OCI-LY1 (cell line): ENCODE measurements around the gene DCTN3.

Source experiments
- H2AFZ ChIP-seq: fragments of 200-600 bp; sonication (generic), shearing (Covaris generic); 2 replicates; pipeline ENCODE4 v1.6.0; 2014; ENCODE audit warnings: antibody characterized with exemption, mild to moderate bottlenecking, low read length
- H3F3A ChIP-seq: fragments of 200-600 bp; sonication (generic), shearing (Covaris generic); 2 replicates; pipeline ENCODE4 v1.6.0; 2014; ENCODE audit warnings: mild to moderate bottlenecking, antibody characterized with exemption, low read length, moderate library complexity; ENCODE audit not compliant: insufficient read depth
- H3K27ac ChIP-seq: fragments of 200-600 bp; sonication (generic); 2 replicates; pipeline ENCODE4 v1.5.1; 2014; ENCODE audit warnings: low read length, mixed run types, mild to moderate bottlenecking, low read depth; ENCODE audit not compliant: poor library complexity, severe bottlenecking
- H3K27me3 ChIP-seq: fragments of 200-600 bp; sonication (generic); 2 replicates; pipeline ENCODE4 v1.6.0; 2014; ENCODE audit warnings: antibody characterized with exemption, mild to moderate bottlenecking, low read length, moderate library complexity; ENCODE audit not compliant: insufficient read depth
- H3K36me3 ChIP-seq: fragments of 200-600 bp; sonication (generic); 2 replicates; pipeline ENCODE4 v1.6.1; 2014; ENCODE audit warnings: mild to moderate bottlenecking, antibody characterized with exemption, low read length, moderate library complexity, mixed read lengths; ENCODE audit not compliant: insufficient read depth
- H3K4me1 ChIP-seq: fragments of 200-600 bp; sonication (generic); 2 replicates; pipeline ENCODE4 v1.5.1; 2014; ENCODE audit warnings: mild to moderate bottlenecking, low read length, moderate library complexity; ENCODE audit not compliant: insufficient read depth, severe bottlenecking
- H3K4me2 ChIP-seq: fragments of 200-600 bp; sonication (generic), shearing (Covaris generic); 2 replicates; pipeline ENCODE4 v1.6.1; 2014; ENCODE audit warnings: low read length
- H3K4me3 ChIP-seq: fragments of 200-600 bp; sonication (generic); 2 replicates; pipeline ENCODE4 v1.5.1; 2014; ENCODE audit warnings: low read length, low read depth, mild to moderate bottlenecking, mixed read lengths; ENCODE audit not compliant: poor library complexity, severe bottlenecking
- H3K79me2 ChIP-seq: fragments of 200-600 bp; shearing (Covaris generic); 2 replicates; pipeline ENCODE4 v1.6.1; 2016; ENCODE audit warnings: mixed run types, low read length, mixed read lengths; ENCODE audit not compliant: insufficient read depth
- H3K9ac ChIP-seq: fragments of 200-600 bp; sonication (generic), shearing (Covaris generic); 2 replicates; pipeline ENCODE4 v1.6.1; 2014; ENCODE audit warnings: mild to moderate bottlenecking, low read length, mixed read lengths
- H3K9me2 ChIP-seq: fragments of 200-600 bp; sonication (generic), shearing (Covaris generic); 2 replicates; pipeline ENCODE4 v1.6.1; 2014; ENCODE audit warnings: low read depth, mild to moderate bottlenecking, low read length, mixed read lengths
- H3K9me3 ChIP-seq: fragments of 200-600 bp; shearing (Covaris generic); 2 replicates; pipeline ENCODE4 v1.6.1; 2014; ENCODE audit warnings: low read length, mixed read lengths
- H4K20me1 ChIP-seq: fragments of 200-600 bp; sonication (generic), shearing (Covaris generic); 2 replicates; pipeline ENCODE4 v1.6.0; 2016; ENCODE audit warnings: mild to moderate bottlenecking, low read length; ENCODE audit not compliant: insufficient read depth
- CTCF ChIP-seq: fragments of 200-600 bp; sonication (generic), shearing (Covaris generic); IDR thresholded peaks from 2 replicates; pipeline ENCODE4 v1.5.1; 2017; ENCODE audit warnings: mild to moderate bottlenecking, antibody characterized with exemption, low read length, moderate library complexity, mixed read lengths
- EZH2 ChIP-seq: fragments of 200-600 bp; sonication (generic), shearing (Covaris generic); IDR thresholded peaks from 2 replicates; pipeline ENCODE4 v1.8.0; 2017; ENCODE audit warnings: borderline replicate concordance, mixed run types, mild to moderate bottlenecking, antibody characterized with exemption, low read length, moderate library complexity, mixed read lengths

The DCTN3 gene

GRCh38 chr9:34636791-34637355, 16.6 kb upstream of the DCTN3 start:
- Histone ChIP-seq H3K4me2 (peak overlapping the region; percentile 67), H3K36me3 (peaks cover 17% of the 10 kb centered on the region), H3K9me3 (no peaks in the 10 kb centered on the region), H3K9ac (peak overlapping the region; percentile 92), H4K20me1 (no peaks in the 10 kb centered on the region), H3F3A (no peaks in the 10 kb centered on the region), H3K4me3 (peak overlapping the region; percentile 92), H3K9me2 (no peaks in the 10 kb centered on the region), H2AFZ (no peak overlapping the region), H3K79me2 (peaks cover 13% of the 10 kb centered on the region; the same call in 1 of the 2 replicates), H3K4me1 (peaks cover 24% of the 10 kb centered on the region), H3K27ac (peak overlapping the region; percentile 43), H3K27me3 (no peaks in the 10 kb centered on the region)
- no peak for TF ChIP-seq CTCF
- TF ChIP-seq EZH2: no peak

- H3K4me2 ChIP-seq: peak overlapping the region; percentile 67
- peaks cover 13% of the 10 kb centered on the region; the same call in 1 of the 2 replicates for H3K79me2 ChIP-seq
- H3K27ac ChIP-seq: no peak overlapping the region
- H2AFZ ChIP-seq: no peak overlapping the region
- no peak for TF ChIP-seq EZH2
- H3K9me3 ChIP-seq: no peaks in the 10 kb centered on the region
- peaks cover 24% of the 10 kb centered on the region for H3K4me1 ChIP-seq
- no peaks in the 10 kb centered on the region for H3F3A ChIP-seq
- H3K9ac ChIP-seq: peak overlapping the region; percentile 16; the same call in 1 of the 2 replicates
- H4K20me1 ChIP-seq: no peaks in the 10 kb centered on the region
- peaks cover 4% of the 10 kb centered on the region; the same call in 1 of the 2 replicates for H3K27me3 ChIP-seq
- peaks cover 17% of the 10 kb centered on the region for H3K36me3 ChIP-seq
- H3K9me2 ChIP-seq: no peaks in the 10 kb centered on the region
- peak overlapping the region; percentile 92 for H3K4me3 ChIP-seq
Observed at GRCh38 chr9:34635556-34635955, 15.3 kb upstream of the DCTN3 start.

GRCh38 chr9:34634551-34635248, 14.4 kb upstream of the DCTN3 start:
- Histone ChIP-seq H3K9me3 (no peaks in the 10 kb centered on the region), H3K9ac (no peak overlapping the region), H3K4me2 (no peak overlapping the region), H2AFZ (no peak overlapping the region), H3K4me1 (peaks cover 24% of the 10 kb centered on the region), H3K27me3 (peaks cover 5% of the 10 kb centered on the region; the same call in 1 of the 2 replicates), H3K27ac (no peak overlapping the region), H3K36me3 (peaks cover 17% of the 10 kb centered on the region), H3K79me2 (peaks cover 13% of the 10 kb centered on the region; the same call in 1 of the 2 replicates), H3K4me3 (no peak overlapping the region), H3K9me2 (no peaks in the 10 kb centered on the region), H3F3A (no peaks in the 10 kb centered on the region), H4K20me1 (no peaks in the 10 kb centered on the region)
- no peak for TF ChIP-seq CTCF
- no peak for TF ChIP-seq EZH2
